SK-N-SH (cell line): ENCODE measurements around the gene GPLD1. TPM values are rescaled to one million over a fixed set of nuclear protein-coding genes. Genes with fewer than 3 reads are reported as not detected.
"Not testable (repeated sequence)": the region's sequence is repeated elsewhere in the genome, so short reads cannot be mapped to it uniquely, and the experiment has no call there.

ENCODE experiments used
- CTCF ChIA-PET: fragments of 300-600, 350-600 bp; formaldehyde crosslinking; extraction: SDS; loops from one replicate; lab custom pipeline; 2021; lab: Yijun Ruan, JAX
- POLR2A ChIA-PET: fragments of 350-600 bp; sonication (Branson Sonifier 250); formaldehyde crosslinking; extraction: SDS; loops from one replicate; lab custom pipeline; 2020; ENCODE audit warnings: antibody characterized with exemption, inconsistent platforms; lab: Yijun Ruan, JAX
- DNase-seq: peaks from one replicate; pipeline ENCODE4 v3.0.0; 2012
- H2AFZ ChIP-seq: fragments of 200-600 bp; sonication (generic); 2 replicates; pipeline ENCODE4 v1.8.1; 2016; ENCODE audit warnings: antibody characterized with exemption, mild to moderate bottlenecking, low read depth
- H3F3A ChIP-seq: fragments of 200-600 bp; sonication (generic); replicated peaks from 2 replicates; pipeline ENCODE3; 2016; ENCODE audit warnings: antibody characterized with exemption, mild to moderate bottlenecking; ENCODE audit not compliant: insufficient read depth
- H3K27ac ChIP-seq, 2 experiments: fragments of 200-500 bp in 1 of 2; fragments of 200-600 bp in 1 of 2; sonication (Bioruptor generic) in 1 of 2; sonication (generic), shearing (Covaris generic) in 1 of 2; 2 replicates each; pipeline versions ENCODE4 v1.5.1 to v1.6.1; 2014 to 2016; ENCODE audit warnings: low read depth in 2 of 2, inconsistent platforms in 1 of 2, low read length in 1 of 2, mild to moderate bottlenecking in 1 of 2, mixed read lengths in 1 of 2
- H3K27me3 ChIP-seq: fragments of 200-600 bp; sonication (generic), shearing (Covaris generic); 2 replicates; pipeline ENCODE4 v1.6.1; 2016; ENCODE audit warnings: mixed run types; ENCODE audit not compliant: insufficient read depth
- H3K36me3 ChIP-seq, 2 experiments: fragments of 200-500 bp in 1 of 2; fragments of 200-600 bp in 1 of 2; sonication (Bioruptor generic) in 1 of 2; sonication (generic) in 1 of 2; replicated peaks in 1 of 2; 2 replicates each; pipeline versions ENCODE3 to v1.5.1; 2014 to 2016; ENCODE audit warnings: low read length in 1 of 2, mild to moderate bottlenecking in 1 of 2; ENCODE audit not compliant: insufficient read depth in 2 of 2, control insufficient read depth in 1 of 2
- H3K4me1 ChIP-seq, 2 experiments: fragments of 200-500 bp in 1 of 2; fragments of 200-600 bp in 1 of 2; sonication (Bioruptor generic) in 1 of 2; sonication (generic), shearing (Covaris generic) in 1 of 2; 2 replicates each; pipeline versions ENCODE4 v1.5.1 to v1.6.1; 2014 to 2016; ENCODE audit warnings: low read depth in 1 of 2, low read length in 1 of 2, mixed run types in 1 of 2; ENCODE audit not compliant: insufficient read depth in 2 of 2, control insufficient read depth in 1 of 2
- H3K4me2 ChIP-seq: fragments of 200-600 bp; sonication (generic), shearing (Covaris generic); 2 replicates; pipeline ENCODE4 v1.6.1; 2017; ENCODE audit warnings: mixed run types
- H3K4me3 ChIP-seq, 2 experiments: fragments of 200-500 bp in 1 of 2; fragments of 200-600 bp in 1 of 2; sonication (Bioruptor generic) in 1 of 2; sonication (generic), shearing (Covaris generic) in 1 of 2; 2 replicates each; pipeline versions ENCODE4 v1.5.1 to v1.8.1; 2014 to 2016; ENCODE audit warnings: low read depth in 2 of 2, inconsistent platforms in 1 of 2, low read length in 1 of 2, mild to moderate bottlenecking in 1 of 2, mixed read lengths in 1 of 2, moderate library complexity in 1 of 2
- H3K79me2 ChIP-seq: fragments of 200-600 bp; sonication (generic); 2 replicates; pipeline ENCODE4 v1.8.1; 2017; ENCODE audit warnings: mild to moderate bottlenecking; ENCODE audit not compliant: insufficient read depth
- H3K9ac ChIP-seq: fragments of 200-600 bp; sonication (generic); 2 replicates; pipeline ENCODE4 v1.6.1; 2017; ENCODE audit warnings: mixed run types
- H3K9me2 ChIP-seq: fragments of 200-600 bp; sonication (generic); 2 replicates; pipeline ENCODE4 v1.6.1; 2017; ENCODE audit warnings: mixed run types
- H3K9me3 ChIP-seq: fragments of 200-600 bp; sonication (generic); 2 replicates; pipeline ENCODE4 v1.6.1; 2017; ENCODE audit warnings: mixed run types, mild to moderate bottlenecking, moderate library complexity
- H4K20me1 ChIP-seq: fragments of 200-600 bp; sonication (generic); 2 replicates; pipeline ENCODE4 v1.6.1; 2017; ENCODE audit warnings: mild to moderate bottlenecking, mixed run types; ENCODE audit not compliant: insufficient read depth
- CHD2 ChIP-seq: fragments of 150-350 bp; IDR thresholded peaks from 2 replicates; pipeline ENCODE4 v1.6.1; 2018; ENCODE audit warnings: low read length; ENCODE audit not compliant: partially characterized antibody
- CTCF ChIP-seq: fragments of 200-600 bp; sonication (generic); IDR thresholded peaks from 2 replicates; pipeline ENCODE4 v1.6.1; 2017; ENCODE audit warnings: antibody characterized with exemption, mild to moderate bottlenecking, moderate library complexity
- EP300 ChIP-seq, 2 experiments: IDR thresholded peaks; 2 replicates each; pipeline versions ENCODE4 v1.4.0 to v1.6.1; 2012; ENCODE audit warnings: borderline replicate concordance in 1 of 2, low read depth in 1 of 2, low read length in 1 of 2
- EZH2phosphoT487 ChIP-seq: fragments of 200-600 bp; sonication (generic); IDR thresholded peaks from 2 replicates; pipeline ENCODE4 v1.6.1; 2017; ENCODE audit warnings: low read depth, mixed run types, mild to moderate bottlenecking, antibody characterized with exemption, moderate library complexity, borderline replicate concordance
- FOXJ3 ChIP-seq: sonication (generic); formaldehyde crosslinking; IDR thresholded peaks from 2 replicates; pipeline ENCODE4 v1.5.1; 2020; ENCODE audit warnings: mild to moderate bottlenecking, missing genetic modification reagents
- GABPA ChIP-seq: IDR thresholded peaks from 2 replicates; pipeline ENCODE4 v1.4.0; 2012; ENCODE audit warnings: low read depth, mild to moderate bottlenecking
- GATA2 ChIP-seq: sonication (generic); formaldehyde crosslinking; IDR thresholded peaks from 2 replicates; pipeline ENCODE4 v1.5.0; 2020; ENCODE audit warnings: mild to moderate bottlenecking, missing genetic modification reagents
- JUND ChIP-seq: IDR thresholded peaks from 2 replicates; pipeline ENCODE4 v1.4.0; 2012
- MEF2A ChIP-seq: IDR thresholded peaks from 2 replicates; pipeline ENCODE4 v1.4.0; 2012; ENCODE audit warnings: low read depth, borderline replicate concordance
- POLR2AphosphoS5 ChIP-seq: IDR thresholded peaks from 2 replicates; pipeline ENCODE4 v1.6.1; 2012; ENCODE audit warnings: low read depth, low read length
- RCOR1 ChIP-seq: fragments of 150-350 bp; IDR thresholded peaks from 2 replicates; pipeline ENCODE4 v1.6.1; 2017; ENCODE audit warnings: antibody characterized with exemption, low read length
- SIN3A ChIP-seq: IDR thresholded peaks from 2 replicates; pipeline ENCODE4 v1.6.1; 2012; ENCODE audit warnings: low read depth, mild to moderate bottlenecking, low read length, moderate library complexity, borderline replicate concordance
- USF1 ChIP-seq: IDR thresholded peaks from 2 replicates; pipeline ENCODE4 v1.4.0; 2012; ENCODE audit warnings: low read depth, borderline replicate concordance
- ZBTB33 ChIP-seq: IDR thresholded peaks from 2 replicates; pipeline ENCODE4 v1.4.0; 2012; ENCODE audit warnings: low read depth, borderline replicate concordance
- WGBS: methylation state at CpG from one replicate; pipeline ENCODE4 v1.1.6; 2017; ENCODE audit warnings: low lambda C conversion rate; 5-methylcytosine and 5-hydroxymethylcytosine counted together
- polyA plus RNA-seq, 3 experiments: library from polyadenylated mRNA; depleted of rRNA; stranded (reverse); fragments of >200 nt; gene quantifications; 2 replicates each; pipeline ENCODE4 v1.2.3, GENCODE V29; 2012

Gene GPLD1
- polyA plus RNA-seq, 1 of the 3 experiments (the other 2 are of a cell fraction) = 0.94 TPM

GRCh38 chr6:24419526-24419925, 69.9 kb downstream of the GPLD1 start:
- H3K9me2 ChIP-seq = no peaks in the 10 kb centered on the region
- H3K27me3 ChIP-seq = no peaks in the 10 kb centered on the region
- no peaks in the 10 kb centered on the region for H3K79me2 ChIP-seq
- no peak overlapping the region for H2AFZ ChIP-seq
- no peaks in the 10 kb centered on the region for H4K20me1 ChIP-seq
- no peaks in the 10 kb centered on the region for H3K4me1 ChIP-seq
- H3K4me3 ChIP-seq = no peak overlapping the region
- no peak for DNase-seq
- no peak overlapping the region for H3K27ac ChIP-seq
- CTCF ChIA-PET = interaction anchor here (1.0 kb wide), 1 partner anchor 8 kb away, joined by 4 read pairs; no protein-coding TSS in a partner anchor
- TF ChIP-seq MEF2A (no peak), RCOR1 (no peak), EP300 (IDR thresholded peaks at IDR 0.05; ENCODE audit: borderline replicate concordance in 1 of 2, low read depth in 1 of 2, low read length in 1 of 2) (no peak), USF1 (no peak), CTCF (no peak), JUND (no peak)
- TF ChIP-seq, all 33 proteins: peak for 0
- Histone ChIP-seq H3K36me3 (peaks cover 76 to 86% of the 10 kb centered on the region in 2 experiments), H3F3A (peaks cover 5% of the 10 kb centered on the region), H3K9me3 (no peaks in the 10 kb centered on the region), H3K4me2 (no peak overlapping the region), H3K9ac (no peak overlapping the region)
- POLR2A ChIA-PET = no interaction called here

- WGBS = 96% methylated on average over 4 of the region's 4 CpGs
- Histone ChIP-seq H3K9me3 (no peaks in the 10 kb centered on the region), H4K20me1 (no peaks in the 10 kb centered on the region), H3K36me3 (peaks cover 71 to 83% of the 10 kb centered on the region in 2 experiments), H3K4me1 (no peaks in the 10 kb centered on the region), H3K27ac (no peak overlapping the region), H3K27me3 (no peaks in the 10 kb centered on the region), H3K9ac (no peak overlapping the region), H3K4me2 (no peak overlapping the region), H2AFZ (no peak overlapping the region), H3F3A (peaks cover 5% of the 10 kb centered on the region), H3K79me2 (peaks cover 6% of the 10 kb centered on the region; the same call in 1 of the 2 replicates), H3K9me2 (no peaks in the 10 kb centered on the region), H3K4me3 (no peak overlapping the region)
- ChIA-PET POLR2A (no interaction called here), CTCF (interaction anchor here (1.5 kb wide), 1 partner anchor 133 kb away, joined by 4 read pairs; no protein-coding TSS in a partner anchor)
- DNase-seq = no peak
- TF ChIP-seq GATA2 (no peak), CHD2 (no peak), ZBTB33 (no peak), EZH2phosphoT487 (no peak), POLR2AphosphoS5 (no peak), GABPA (no peak), SIN3A (no peak), FOXJ3 (CRISPR knock-in tag) (no peak)
Measured at GRCh38 chr6:24415753-24416152, 73.6 kb downstream of the GPLD1 start.

- H4K20me1 ChIP-seq, H3K4me3 ChIP-seq, H3K9ac ChIP-seq, H3K79me2 ChIP-seq, H2AFZ ChIP-seq, H3K27me3 ChIP-seq, POLR2A ChIA-PET, DNase-seq, H3F3A ChIP-seq, H3K9me2 ChIP-seq, H3K4me2 ChIP-seq, H3K27ac ChIP-seq, H3K4me1 ChIP-seq, H3K9me3 ChIP-seq: not testable (repeated sequence)
- H3K36me3 ChIP-seq = peaks cover 62 to 85% of the 10 kb centered on the region in 2 experiments
- 96% methylated on average over 15 of the region's 15 CpGs for WGBS
- CTCF ChIA-PET = interaction anchor here (1.5 kb wide), 1 partner anchor 131 kb away, joined by 4 read pairs; no protein-coding TSS in a partner anchor
Measured at GRCh38 chr6:24414531-24414930, 74.8 kb downstream of the GPLD1 start.
